ENCODE measurements around the gene IL22. TPM values are rescaled to one million over a fixed set of nuclear protein-coding genes. Genes with fewer than 3 reads are reported as not detected.

The IL22 gene
- total RNA-seq, 1 experiment from 2014 or later = not detected

- Histone ChIP-seq H3K9ac (ENCODE audit: low read length) (no peak overlapping the region), H3K79me2 (ENCODE audit: insufficient read depth, low read length) (no peaks in the 10 kb centered on the region), H2AFZ (ENCODE audit: low read depth, low read length, poor library complexity, severe bottlenecking) (no peak overlapping the region), H3K9me2 (ENCODE audit: insufficient read depth) (no peaks in the 10 kb centered on the region), H3K4me1 (ENCODE audit: control insufficient read depth in 1 of 2, insufficient read depth in 2 of 2, low read length in 2 of 2) (no peaks in the 10 kb centered on the region), H3K27ac (ENCODE audit: low read depth, low read length) (no peak overlapping the region), H3K4me2 (ENCODE audit: low read length) (no peak overlapping the region), H3K27me3 (ENCODE audit: insufficient read depth, low read length) (no peaks in the 10 kb centered on the region), H4K20me1 (ENCODE audit: insufficient read depth) (no peaks in the 10 kb centered on the region), H3K36me3 (ENCODE audit: control insufficient read depth in 1 of 2, insufficient read depth in 2 of 2, low read length in 2 of 2) (no peaks in the 10 kb centered on the region; a peak in 1 of 4 replicates), H3K4me3 (replicated peaks in 1 of 2; ENCODE audit: low read depth in 1 of 2, low read length in 2 of 2) (no peak overlapping the region), H3K9me3 (ENCODE audit: control insufficient read depth in 1 of 2, insufficient read depth in 1 of 2, low read depth in 1 of 2, low read length in 2 of 2) (no peaks in the 10 kb centered on the region)
- no peak for TF ChIP-seq EZH2phosphoT487 (IDR thresholded peaks at IDR 0.05; ENCODE audit: borderline replicate concordance)
- TF ChIP-seq YY1 (IDR thresholded peaks at IDR 0.05; ENCODE audit: extremely low read depth, insufficient replicate concordance, low read depth, low read length) = no peak
- TF ChIP-seq TCF7L2 (IDR thresholded peaks at IDR 0.05; ENCODE audit: borderline replicate concordance, extremely low read depth, insufficient read depth, insufficient read length) = no peak
- no peak for TF ChIP-seq EZH2 (IDR thresholded peaks at IDR 0.05)
- TF ChIP-seq, protein P1, sequence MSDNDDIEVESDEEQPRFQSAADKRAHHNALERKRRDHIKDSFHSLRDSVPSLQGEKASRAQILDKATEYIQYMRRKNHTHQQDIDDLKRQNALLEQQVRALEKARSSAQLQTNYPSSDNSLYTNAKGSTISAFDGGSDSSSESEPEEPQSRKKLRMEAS (IDR thresholded peaks at IDR 0.05) = no peak
- no peak for TF ChIP-seq SIN3A (IDR thresholded peaks at IDR 0.05; ENCODE audit: low read depth)
- DNase-seq (ENCODE audit: low read depth, low spot score) = no peak
- RAD21 ChIA-PET (ENCODE audit: low non-redundant PET in 1 of 2, low total read pairs in 2 of 2, uncharacterized antibody in 2 of 2, unreplicated experiment in 2 of 2) = no interaction called here
- POLR2A ChIA-PET = no interaction called here
- no TSS peak for BruUV-seq (replicated peaks)
- CTCF ChIA-PET = interaction anchor here (1.3 kb wide), 1 partner anchor 24 kb away, joined by 3 read pairs; no protein-coding TSS in a partner anchor
- intact Hi-C loops (cut with micrococcal nuclease) = no loop called here
- no peak for ATAC-seq
Observed at GRCh38 chr12:68293347-68293746, 39.9 kb upstream of the IL22 start.

DNA sequence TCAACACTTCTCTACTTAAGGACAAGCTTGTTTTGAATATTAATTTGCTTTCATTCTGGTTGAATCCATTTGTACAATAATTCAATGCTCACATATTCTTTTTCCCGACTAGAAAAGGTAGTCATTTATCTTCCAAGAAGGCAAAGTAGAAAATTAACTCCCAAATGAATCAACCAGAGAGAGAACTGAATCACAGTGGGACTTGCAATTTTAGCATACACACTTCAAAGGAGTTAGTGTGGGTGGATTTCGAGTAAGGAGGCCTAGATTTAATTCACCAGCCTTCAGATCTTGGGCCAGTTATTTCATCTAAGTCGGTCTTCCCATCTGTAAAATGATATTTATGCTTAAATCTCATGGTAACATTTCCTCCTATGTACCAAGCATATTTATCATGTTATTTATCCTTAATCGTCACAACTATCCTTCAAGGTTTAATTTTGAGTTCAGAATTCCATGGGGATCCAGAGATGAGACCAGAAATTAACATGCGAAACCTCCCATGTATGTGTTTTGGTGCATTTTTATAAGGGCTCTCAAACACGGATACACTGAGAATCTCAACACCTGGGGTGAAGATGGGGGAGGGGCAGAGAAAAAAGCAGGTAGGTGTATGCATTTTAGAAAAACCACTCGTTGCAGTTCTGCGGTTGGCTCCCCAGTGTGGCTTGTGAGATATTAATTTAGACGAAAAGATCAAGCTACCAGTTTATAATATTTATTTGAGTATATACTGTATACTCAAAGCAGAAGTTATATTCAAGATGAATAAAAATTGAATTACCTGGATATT is 38.9 kb upstream of the IL22 start:
- CTCF ChIA-PET = interaction anchor here (1.3 kb wide), 1 partner anchor 25 kb away, joined by 3 read pairs; no protein-coding TSS in a partner anchor
- H3K9me2 ChIP-seq (ENCODE audit: insufficient read depth) = no peaks in the 10 kb centered on the region
- RAD21 ChIA-PET (ENCODE audit: low non-redundant PET in 1 of 2, low total read pairs in 2 of 2, uncharacterized antibody in 2 of 2, unreplicated experiment in 2 of 2) = no interaction called here
- no peak overlapping the region for H3K4me2 ChIP-seq (ENCODE audit: low read length)
- H3K9ac ChIP-seq (ENCODE audit: low read length) = no peak overlapping the region
- no peak overlapping the region for H3K4me3 ChIP-seq (replicated peaks in 1 of 2; ENCODE audit: low read depth in 1 of 2, low read length in 2 of 2)
- H2AFZ ChIP-seq (ENCODE audit: low read depth, low read length, poor library complexity, severe bottlenecking) = no peak overlapping the region
- ATAC-seq (no peak), DNase-seq (ENCODE audit: low read depth, low spot score) (no peak)
- H3K9me3 ChIP-seq (ENCODE audit: control insufficient read depth in 1 of 2, insufficient read depth in 1 of 2, low read depth in 1 of 2, low read length in 2 of 2) = no peaks in the 10 kb centered on the region
- POLR2A ChIA-PET = no interaction called here
- no peaks in the 10 kb centered on the region for H3K4me1 ChIP-seq (ENCODE audit: control insufficient read depth in 1 of 2, insufficient read depth in 2 of 2, low read length in 2 of 2)
- no peaks in the 10 kb centered on the region for H3K27me3 ChIP-seq (ENCODE audit: insufficient read depth, low read length)
- H3K36me3 ChIP-seq (ENCODE audit: control insufficient read depth in 1 of 2, insufficient read depth in 2 of 2, low read length in 2 of 2) = no peaks in the 10 kb centered on the region; a peak in 1 of 4 replicates
- no peak overlapping the region for H3K27ac ChIP-seq (ENCODE audit: low read depth, low read length)
- no peaks in the 10 kb centered on the region for H4K20me1 ChIP-seq (ENCODE audit: insufficient read depth)
- BruUV-seq (replicated peaks) = no TSS peak
- no peaks in the 10 kb centered on the region for H3K79me2 ChIP-seq (ENCODE audit: insufficient read depth, low read length)
- intact Hi-C loops (cut with micrococcal nuclease) = no loop called here
- TF ChIP-seq POLR2AphosphoS5 (IDR thresholded peaks at IDR 0.05; ENCODE audit: low read depth, low read length) (no peak), JUND (IDR thresholded peaks at IDR 0.05) (no peak), POLR2A (IDR thresholded peaks at IDR 0.05; ENCODE audit: borderline replicate concordance, extremely low read depth, insufficient read depth, insufficient read length) (no peak), SIN3A (IDR thresholded peaks at IDR 0.05; ENCODE audit: low read depth) (no peak), EZH2phosphoT487 (IDR thresholded peaks at IDR 0.05; ENCODE audit: borderline replicate concordance) (no peak), SP1 (IDR thresholded peaks at IDR 0.05; ENCODE audit: low read depth) (no peak), ZFX (IDR thresholded peaks at IDR 0.05) (no peak), ZNF274 (IDR thresholded peaks at IDR 0.05; ENCODE audit: low read depth, low read length) (no peak), EZH2 (IDR thresholded peaks at IDR 0.05) (no peak)
- TF ChIP-seq, protein P1 (IDR thresholded peaks at IDR 0.05) = no peak
- TF ChIP-seq, protein P2, sequence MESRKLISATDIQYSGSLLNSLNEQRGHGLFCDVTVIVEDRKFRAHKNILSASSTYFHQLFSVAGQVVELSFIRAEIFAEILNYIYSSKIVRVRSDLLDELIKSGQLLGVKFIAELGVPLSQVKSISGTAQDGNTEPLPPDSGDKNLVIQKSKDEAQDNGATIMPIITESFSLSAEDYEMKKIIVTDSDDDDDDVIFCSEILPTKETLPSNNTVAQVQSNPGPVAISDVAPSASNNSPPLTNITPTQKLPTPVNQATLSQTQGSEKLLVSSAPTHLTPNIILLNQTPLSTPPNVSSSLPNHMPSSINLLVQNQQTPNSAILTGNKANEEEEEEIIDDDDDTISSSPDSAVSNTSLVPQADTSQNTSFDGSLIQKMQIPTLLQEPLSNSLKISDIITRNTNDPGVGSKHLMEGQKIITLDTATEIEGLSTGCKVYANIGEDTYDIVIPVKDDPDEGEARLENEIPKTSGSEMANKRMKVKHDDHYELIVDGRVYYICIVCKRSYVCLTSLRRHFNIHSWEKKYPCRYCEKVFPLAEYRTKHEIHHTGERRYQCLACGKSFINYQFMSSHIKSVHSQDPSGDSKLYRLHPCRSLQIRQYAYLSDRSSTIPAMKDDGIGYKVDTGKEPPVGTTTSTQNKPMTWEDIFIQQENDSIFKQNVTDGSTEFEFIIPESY (IDR thresholded peaks at IDR 0.05; ENCODE audit: extremely low read depth, insufficient replicate concordance, low read length) = no peak
- TF ChIP-seq, protein P3, sequence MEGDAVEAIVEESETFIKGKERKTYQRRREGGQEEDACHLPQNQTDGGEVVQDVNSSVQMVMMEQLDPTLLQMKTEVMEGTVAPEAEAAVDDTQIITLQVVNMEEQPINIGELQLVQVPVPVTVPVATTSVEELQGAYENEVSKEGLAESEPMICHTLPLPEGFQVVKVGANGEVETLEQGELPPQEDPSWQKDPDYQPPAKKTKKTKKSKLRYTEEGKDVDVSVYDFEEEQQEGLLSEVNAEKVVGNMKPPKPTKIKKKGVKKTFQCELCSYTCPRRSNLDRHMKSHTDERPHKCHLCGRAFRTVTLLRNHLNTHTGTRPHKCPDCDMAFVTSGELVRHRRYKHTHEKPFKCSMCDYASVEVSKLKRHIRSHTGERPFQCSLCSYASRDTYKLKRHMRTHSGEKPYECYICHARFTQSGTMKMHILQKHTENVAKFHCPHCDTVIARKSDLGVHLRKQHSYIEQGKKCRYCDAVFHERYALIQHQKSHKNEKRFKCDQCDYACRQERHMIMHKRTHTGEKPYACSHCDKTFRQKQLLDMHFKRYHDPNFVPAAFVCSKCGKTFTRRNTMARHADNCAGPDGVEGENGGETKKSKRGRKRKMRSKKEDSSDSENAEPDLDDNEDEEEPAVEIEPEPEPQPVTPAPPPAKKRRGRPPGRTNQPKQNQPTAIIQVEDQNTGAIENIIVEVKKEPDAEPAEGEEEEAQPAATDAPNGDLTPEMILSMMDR (IDR thresholded peaks at IDR 0.05 in 2 of 3, conservative IDR thresholded peaks at IDR 0.05 in 1 of 3; ENCODE audit: borderline replicate concordance in 1 of 3, insufficient read depth in 1 of 3, low read depth in 2 of 3, low read length in 2 of 3) = no peak
